HEK293 (cell line): ENCODE results near the gene TMEM11.

Experiments used
- CTCF ChIA-PET: fragments of 350-600 bp; formaldehyde crosslinking; extraction: SDS; loops from one replicate; lab custom pipeline; 2021; ENCODE audit warnings: antibody characterized with exemption; lab: Yijun Ruan, JAX
- POLR2A ChIA-PET: fragments of 300-600 bp; formaldehyde crosslinking; extraction: SDS; loops from one replicate; lab custom pipeline; 2020; ENCODE audit warnings: antibody characterized with exemption, inconsistent platforms; lab: Yijun Ruan, JAX
- H3K27ac ChIP-seq: fragments of 200-500 bp; sonication (Bioruptor generic); 2 replicates; pipeline ENCODE4 v1.5.1; 2014; ENCODE audit warnings: low read depth, low read length, control low read depth, inconsistent platforms; ENCODE audit errors: extremely low read depth
- H3K36me3 ChIP-seq, 2 experiments: fragments of 200-500 bp in 1 of 2; sonication (Bioruptor generic) in 1 of 2; 1 replicate in 1 of 2; 2 replicates in 1 of 2; pipeline ENCODE4 v1.5.1; 2014 to 2017; ENCODE audit warnings: inconsistent platforms in 2 of 2, low read length in 2 of 2; ENCODE audit not compliant: control insufficient read depth in 2 of 2, insufficient read depth in 1 of 2
- H3K4me1 ChIP-seq: fragments of 200-500 bp; sonication (Bioruptor generic); 2 replicates; pipeline ENCODE4 v1.5.1; 2014; ENCODE audit warnings: mild to moderate bottlenecking, low read length, inconsistent platforms; ENCODE audit not compliant: control insufficient read depth, insufficient read depth
- H3K4me3 ChIP-seq: 2 replicates; pipeline ENCODE4 v1.5.1; 2011; ENCODE audit warnings: low read depth, mild to moderate bottlenecking, control low read depth, low read length, moderate library complexity
- H3K9me3 ChIP-seq: fragments of 200-500 bp; sonication (Bioruptor generic); 2 replicates; pipeline ENCODE4 v1.5.1; 2014; ENCODE audit warnings: low read depth, low read length, inconsistent platforms; ENCODE audit not compliant: control insufficient read depth, insufficient read depth
- GFI1B ChIP-seq: fragments of 450-650 bp; formaldehyde crosslinking; IDR thresholded peaks from 2 replicates; pipeline ENCODE4 v1.5.1; 2016; ENCODE audit warnings: missing biosample characterization, missing genetic modification characterization
- HOXA7 ChIP-seq: sonication (generic); formaldehyde crosslinking; IDR thresholded peaks from 2 replicates; pipeline ENCODE4 v1.8.1; 2022; ENCODE audit warnings: missing genetic modification reagents, borderline replicate concordance
- MYNN ChIP-seq: fragments of 450-650 bp; formaldehyde crosslinking; IDR thresholded peaks from 2 replicates; pipeline ENCODE4 v1.5.1; 2016; ENCODE audit warnings: missing biosample characterization, missing genetic modification characterization, borderline replicate concordance
- OVOL3 ChIP-seq: fragments of 450-650 bp; formaldehyde crosslinking; IDR thresholded peaks from 2 replicates; pipeline ENCODE4 v1.5.1; 2016; ENCODE audit warnings: missing biosample characterization, missing genetic modification characterization
- PRDM4 ChIP-seq: fragments of 450-650 bp; formaldehyde crosslinking; IDR thresholded peaks from 2 replicates; pipeline ENCODE4 v1.5.1; 2017; ENCODE audit warnings: missing biosample characterization, missing genetic modification characterization
- SCRT1 ChIP-seq: fragments of 450-650 bp; formaldehyde crosslinking; IDR thresholded peaks from 2 replicates; pipeline ENCODE4 v1.5.1; 2016; ENCODE audit warnings: missing biosample characterization, missing genetic modification characterization, borderline replicate concordance
- SCRT2 ChIP-seq: fragments of 450-650 bp; formaldehyde crosslinking; IDR thresholded peaks from 2 replicates; pipeline ENCODE4 v1.5.1; 2016; ENCODE audit warnings: missing biosample characterization, missing genetic modification characterization
- SP7 ChIP-seq: fragments of 450-650 bp; formaldehyde crosslinking; IDR thresholded peaks from 2 replicates; pipeline ENCODE4 v1.5.1; 2016; ENCODE audit warnings: missing biosample characterization, missing genetic modification characterization
- ZBTB17 ChIP-seq: fragments of 450-650 bp; formaldehyde crosslinking; IDR thresholded peaks from 2 replicates; pipeline ENCODE4 v1.5.1; 2016; ENCODE audit warnings: missing biosample characterization, missing genetic modification characterization
- ZBTB21 ChIP-seq: fragments of 450-650 bp; formaldehyde crosslinking; IDR thresholded peaks from 2 replicates; pipeline ENCODE4 v1.5.1; 2017; ENCODE audit warnings: missing biosample characterization, missing genetic modification characterization
- ZBTB26 ChIP-seq: fragments of 450-650 bp; formaldehyde crosslinking; optimal IDR thresholded peaks from 2 replicates; pipeline ENCODE3; 2016; ENCODE audit warnings: missing biosample characterization, mild to moderate bottlenecking, missing genetic modification characterization
- ZBTB48 ChIP-seq: fragments of 450-650 bp; formaldehyde crosslinking; IDR thresholded peaks from 2 replicates; pipeline ENCODE4 v1.5.1; 2016; ENCODE audit warnings: missing biosample characterization, missing genetic modification characterization
- ZBTB8A ChIP-seq: fragments of 450-650 bp; formaldehyde crosslinking; IDR thresholded peaks from 2 replicates; pipeline ENCODE4 v1.5.1; 2016; ENCODE audit warnings: missing biosample characterization, missing genetic modification characterization
- ZNF10 ChIP-seq: fragments of 450-650 bp; formaldehyde crosslinking; IDR thresholded peaks from 2 replicates; pipeline ENCODE4 v1.5.1; 2017; ENCODE audit warnings: missing biosample characterization, missing genetic modification characterization
- ZNF202 ChIP-seq: fragments of 450-650 bp; formaldehyde crosslinking; IDR thresholded peaks from 2 replicates; pipeline ENCODE4 v1.5.1; 2016; ENCODE audit warnings: missing biosample characterization, missing genetic modification characterization, borderline replicate concordance
- ZNF280C ChIP-seq: fragments of 450-650 bp; formaldehyde crosslinking; IDR thresholded peaks from 2 replicates; pipeline ENCODE4 v1.5.1; 2016; ENCODE audit warnings: missing biosample characterization, missing genetic modification characterization
- ZNF302 ChIP-seq: fragments of 450-650 bp; formaldehyde crosslinking; IDR thresholded peaks from 2 replicates; pipeline ENCODE4 v1.5.1; 2016; ENCODE audit warnings: missing biosample characterization, missing genetic modification characterization, low read depth
- ZNF416 ChIP-seq: fragments of 450-650 bp; formaldehyde crosslinking; IDR thresholded peaks from 2 replicates; pipeline ENCODE4 v1.5.1; 2016; ENCODE audit warnings: missing biosample characterization, missing genetic modification characterization
- ZNF626 ChIP-seq: fragments of 450-650 bp; sonication (Bioruptor Pico); formaldehyde crosslinking; IDR thresholded peaks from 2 replicates; pipeline ENCODE4 v1.5.1; 2018; ENCODE audit warnings: missing biosample characterization, missing genetic modification characterization, inconsistent platforms
- ZNF707 ChIP-seq: fragments of 450-650 bp; formaldehyde crosslinking; IDR thresholded peaks from 2 replicates; pipeline ENCODE4 v1.5.1; 2016; ENCODE audit warnings: missing biosample characterization, missing genetic modification characterization
- ZNF792 ChIP-seq: fragments of 450-650 bp; formaldehyde crosslinking; IDR thresholded peaks from 2 replicates; pipeline ENCODE4 v1.5.1; 2016; ENCODE audit warnings: missing biosample characterization, missing genetic modification characterization
- ZNF843 ChIP-seq: fragments of 450-650 bp; formaldehyde crosslinking; IDR thresholded peaks from 2 replicates; pipeline ENCODE4 v1.5.1; 2016; ENCODE audit warnings: missing biosample characterization, missing genetic modification characterization
- ZXDB ChIP-seq: fragments of 450-650 bp; formaldehyde crosslinking; IDR thresholded peaks from 2 replicates; pipeline ENCODE4 v1.5.1; 2016; ENCODE audit warnings: missing biosample characterization, missing genetic modification characterization

Gene TMEM11

GRCh38 chr17:21201298-21201595, 12.7 kb downstream of the TMEM11 start:
- H3K36me3 ChIP-seq = peaks cover 26 to 56% of the 10 kb centered on the region in 2 experiments
- 0 out of 2 replicates have a peak overlapping the region, but pooled peaks have one; percentile 16 for H3K27ac ChIP-seq
- H3K4me3 ChIP-seq = no peak overlapping the region
- ChIA-PET POLR2A (interaction anchor here (0.5 kb wide), 1 partner anchor 26 kb away, joined by 3 read pairs; no protein-coding TSS in a partner anchor), CTCF (no interaction called here)
- peaks cover 5% of the 10 kb centered on the region; the same call in 1 of the 2 replicates for H3K4me1 ChIP-seq
- TF ChIP-seq OVOL3 (tag by site-specific recombination) = no peak
- no peak for TF ChIP-seq ZNF843
- no peak for TF ChIP-seq ZNF416
- TF ChIP-seq ZBTB26 (tag by site-specific recombination) = no peak
- no peak for TF ChIP-seq ZNF202 (tag by site-specific recombination)
- no peak for TF ChIP-seq ZNF626 (tag by site-specific recombination)
- TF ChIP-seq ZXDB = no peak
- no peak for TF ChIP-seq ZNF792 (tag by site-specific recombination)
- TF ChIP-seq SCRT1 (tag by site-specific recombination) = 0 out of 2 replicates have a peak, but pooled peaks have one; percentile 28
- TF ChIP-seq ZBTB48 = no peak
- TF ChIP-seq MYNN (tag by site-specific recombination) = no peak
- no peak for TF ChIP-seq ZBTB17
- TF ChIP-seq GFI1B (tag by site-specific recombination) = no peak
- TF ChIP-seq PRDM4 (tag by site-specific recombination) = no peak
- TF ChIP-seq SP7 (tag by site-specific recombination) = peak; percentile 69; the same call in 1 of the 2 replicates
- TF ChIP-seq ZNF707 (tag by site-specific recombination) = no peak
- TF ChIP-seq HOXA7 (CRISPR knock-in tag) = no peak
- no peak for TF ChIP-seq ZNF280C (tag by site-specific recombination)
- no peak for TF ChIP-seq ZNF10 (tag by site-specific recombination)
- TF ChIP-seq ZNF302 (tag by site-specific recombination) = no peak
- TF ChIP-seq SCRT2 (tag by site-specific recombination) = peak; percentile 72; the same call in 1 of the 2 replicates
- TF ChIP-seq ZBTB21 (tag by site-specific recombination) = no peak
- no peak for TF ChIP-seq ZBTB8A
- H3K9me3 ChIP-seq = no peaks in the 10 kb centered on the region
